ENCODE data around the gene SPG7. TPM values are rescaled to one million over a fixed set of nuclear protein-coding genes. Genes with fewer than 3 reads are reported as not detected.

Gene SPG7
- total RNA-seq, 1 donor from 2014 or later = 166 TPM

GRCh38 chr16:89540557-89540956 is 32.4 kb downstream of the SPG7 start:
- Mint-ChIP-seq H3K36me3 (ENCODE audit: unreplicated experiment) (no peaks in the 10 kb centered on the region), H3K27me3 (ENCODE audit: unreplicated experiment) (peaks cover 5% of the 10 kb centered on the region), H3K9me3 (ENCODE audit: unreplicated experiment) (peaks cover 2% of the 10 kb centered on the region), H3K4me1 (ENCODE audit: low read depth, unreplicated experiment) (no peaks in the 10 kb centered on the region), H3K4me3 (ENCODE audit: unreplicated experiment) (no peak overlapping the region), H3K27ac (ENCODE audit: unreplicated experiment) (no peak overlapping the region)
- no peak for TF ChIP-seq CTCF (IDR thresholded peaks at IDR 0.05; ENCODE audit: partially characterized antibody, unreplicated experiment)
- no peak for DNase-seq

GRCh38 chr16:89541792-89542191 is 33.6 kb downstream of the SPG7 start:
- no peak for DNase-seq
- H3K27ac Mint-ChIP-seq (ENCODE audit: unreplicated experiment) = no peak overlapping the region

GRCh38 chr16:89544113-89544512 is 35.9 kb downstream of the SPG7 start:
- H3K9me3 Mint-ChIP-seq (ENCODE audit: unreplicated experiment) = no peaks in the 10 kb centered on the region
- TF ChIP-seq CTCF (IDR thresholded peaks at IDR 0.05; ENCODE audit: partially characterized antibody, unreplicated experiment) = no peak

More at GRCh38 chr16:89541792-89542191, 33.6 kb downstream of the SPG7 start:
- Mint-ChIP-seq H3K9me3 (ENCODE audit: unreplicated experiment) (peaks cover 2% of the 10 kb centered on the region), H3K36me3 (ENCODE audit: unreplicated experiment) (no peaks in the 10 kb centered on the region), H3K4me1 (ENCODE audit: low read depth, unreplicated experiment) (no peaks in the 10 kb centered on the region), H3K4me3 (ENCODE audit: unreplicated experiment) (no peak overlapping the region), H3K27me3 (ENCODE audit: unreplicated experiment) (peaks cover 5% of the 10 kb centered on the region)
- TF ChIP-seq CTCF (IDR thresholded peaks at IDR 0.05; ENCODE audit: partially characterized antibody, unreplicated experiment) = no peak

GRCh38 chr16:89544713-89545043 is 36.5 kb downstream of the SPG7 start:
- Mint-ChIP-seq H3K36me3 (ENCODE audit: unreplicated experiment) (no peaks in the 10 kb centered on the region), H3K4me1 (ENCODE audit: low read depth, unreplicated experiment) (no peaks in the 10 kb centered on the region), H3K27ac (ENCODE audit: unreplicated experiment) (no peak overlapping the region), H3K4me3 (ENCODE audit: unreplicated experiment) (no peak overlapping the region), H3K27me3 (ENCODE audit: unreplicated experiment) (peaks cover 5% of the 10 kb centered on the region), H3K9me3 (ENCODE audit: unreplicated experiment) (no peaks in the 10 kb centered on the region)
- TF ChIP-seq CTCF (IDR thresholded peaks at IDR 0.05; ENCODE audit: partially characterized antibody, unreplicated experiment) = no peak
- no peak for DNase-seq

More at GRCh38 chr16:89544113-89544512, 35.9 kb downstream of the SPG7 start:
- H3K36me3 Mint-ChIP-seq (ENCODE audit: unreplicated experiment) = no peaks in the 10 kb centered on the region
- H3K27ac Mint-ChIP-seq (ENCODE audit: unreplicated experiment) = no peak overlapping the region
- H3K4me3 Mint-ChIP-seq (ENCODE audit: unreplicated experiment) = no peak overlapping the region
- H3K27me3 Mint-ChIP-seq (ENCODE audit: unreplicated experiment) = peaks cover 5% of the 10 kb centered on the region
- DNase-seq = no peak
- H3K4me1 Mint-ChIP-seq (ENCODE audit: low read depth, unreplicated experiment) = no peaks in the 10 kb centered on the region

- no peaks in the 10 kb centered on the region for H3K36me3 Mint-ChIP-seq (ENCODE audit: unreplicated experiment)
- TF ChIP-seq CTCF (IDR thresholded peaks at IDR 0.05; ENCODE audit: partially characterized antibody, unreplicated experiment) = no peak
- no peak overlapping the region for H3K4me3 Mint-ChIP-seq (ENCODE audit: unreplicated experiment)
- H3K4me1 Mint-ChIP-seq (ENCODE audit: low read depth, unreplicated experiment) = no peaks in the 10 kb centered on the region
- DNase-seq = no peak
- peaks cover 5% of the 10 kb centered on the region for H3K27me3 Mint-ChIP-seq (ENCODE audit: unreplicated experiment)
- no peak overlapping the region for H3K27ac Mint-ChIP-seq (ENCODE audit: unreplicated experiment)
- no peaks in the 10 kb centered on the region for H3K9me3 Mint-ChIP-seq (ENCODE audit: unreplicated experiment)
Observed at GRCh38 chr16:89545044-89545830, 37.0 kb downstream of the SPG7 start.
